Measurements from ENCODE around the gene CTNNBL1. TPM values are rescaled to one million over a fixed set of nuclear protein-coding genes. Genes with fewer than 3 reads are reported as not detected.

CTNNBL1 gene
- total and polyA plus RNA-seq, 2 donors (not counting 1 experiment from before 2014, with no cell fraction given) = 31.3 to 39.0 TPM

- TF ChIP-seq CTCF (conservative IDR thresholded peaks at IDR 0.05 in 1 of 2, IDR thresholded peaks at IDR 0.05 in 1 of 2; ENCODE audit: low read depth in 1 of 2, low read length in 2 of 2) (no peak), EZH2 (IDR thresholded peaks at IDR 0.05; ENCODE audit: low read length, missing control alignments) (no peak)
- H4K20me1 ChIP-seq (ENCODE audit: control insufficient read depth, extremely low read depth, insufficient read depth, low read length) = no peaks in the 10 kb centered on the region
Observed at GRCh38 chr20:37668166-37668565, 25.7 kb upstream of the CTNNBL1 start.

GRCh38 chr20:37669062-37669772 is 24.6 kb upstream of the CTNNBL1 start:
- Histone ChIP-seq H3K4me1 (ENCODE audit: control insufficient read depth, extremely low read depth, insufficient read depth, low read length) (no peaks in the 10 kb centered on the region), H3K4me2 (ENCODE audit: extremely low read depth, insufficient read depth, low read length) (no peak overlapping the region), H3K27ac (ENCODE audit: insufficient read depth, low read length) (no peak overlapping the region), H3K27me3 (ENCODE audit: control insufficient read depth, insufficient read depth, low read length) (peaks cover 22% of the 10 kb centered on the region), H3K9me3 (ENCODE audit: control insufficient read depth, insufficient read depth, low read depth, low read length) (no peaks in the 10 kb centered on the region), H4K20me1 (ENCODE audit: control insufficient read depth, extremely low read depth, insufficient read depth, low read length) (no peaks in the 10 kb centered on the region), H3K79me2 (ENCODE audit: control insufficient read depth, insufficient read depth, low read length) (no peaks in the 10 kb centered on the region), H3K4me3 (replicated peaks in 1 of 4; ENCODE audit: control extremely low read depth in 1 of 4, insufficient read depth in 1 of 4, low read depth in 3 of 4, low read length in 4 of 4) (no peak overlapping the region), H3K36me3 (ENCODE audit: control insufficient read depth, insufficient read depth, low read length) (no peaks in the 10 kb centered on the region), H3K9ac (ENCODE audit: insufficient read depth, low read length) (no peak overlapping the region), H2AFZ (ENCODE audit: low read length) (no peak overlapping the region)
- peak in 1 of 2 donors; percentile 7 for DNase-seq (ENCODE audit: low read depth in 2 of 2)
- TF ChIP-seq CTCF (conservative IDR thresholded peaks at IDR 0.05 in 1 of 2, IDR thresholded peaks at IDR 0.05 in 1 of 2; ENCODE audit: low read depth in 1 of 2, low read length in 2 of 2) (no peak), EZH2 (IDR thresholded peaks at IDR 0.05; ENCODE audit: low read length, missing control alignments) (no peak)

More at GRCh38 chr20:37668166-37668565, 25.7 kb upstream of the CTNNBL1 start:
- H3K36me3 ChIP-seq (ENCODE audit: control insufficient read depth, insufficient read depth, low read length) = no peaks in the 10 kb centered on the region
- H3K27me3 ChIP-seq (ENCODE audit: control insufficient read depth, insufficient read depth, low read length) = peaks cover 20% of the 10 kb centered on the region
- no peak for DNase-seq (ENCODE audit: low read depth in 2 of 2)
- H3K79me2 ChIP-seq (ENCODE audit: control insufficient read depth, insufficient read depth, low read length) = no peaks in the 10 kb centered on the region
- H3K9me3 ChIP-seq (ENCODE audit: control insufficient read depth, insufficient read depth, low read depth, low read length) = no peaks in the 10 kb centered on the region
- no peak overlapping the region for H3K9ac ChIP-seq (ENCODE audit: insufficient read depth, low read length)
- no peaks in the 10 kb centered on the region for H3K4me1 ChIP-seq (ENCODE audit: control insufficient read depth, extremely low read depth, insufficient read depth, low read length)
- H3K27ac ChIP-seq (ENCODE audit: insufficient read depth, low read length) = no peak overlapping the region
- no peak overlapping the region for H2AFZ ChIP-seq (ENCODE audit: low read length)
- no peak overlapping the region for H3K4me2 ChIP-seq (ENCODE audit: extremely low read depth, insufficient read depth, low read length)
- H3K4me3 ChIP-seq (replicated peaks in 1 of 4; ENCODE audit: control extremely low read depth in 1 of 4, insufficient read depth in 1 of 4, low read depth in 3 of 4, low read length in 4 of 4) = no peak overlapping the region

GRCh38 chr20:37669773-37670236 is 24.0 kb upstream of the CTNNBL1 start:
- Histone ChIP-seq H3K36me3 (ENCODE audit: control insufficient read depth, insufficient read depth, low read length) (no peaks in the 10 kb centered on the region), H4K20me1 (ENCODE audit: control insufficient read depth, extremely low read depth, insufficient read depth, low read length) (no peaks in the 10 kb centered on the region), H3K4me2 (ENCODE audit: extremely low read depth, insufficient read depth, low read length) (peak overlapping the region; percentile 26), H3K27me3 (ENCODE audit: control insufficient read depth, insufficient read depth, low read length) (peaks cover 22% of the 10 kb centered on the region), H3K79me2 (ENCODE audit: control insufficient read depth, insufficient read depth, low read length) (no peaks in the 10 kb centered on the region), H3K4me3 (replicated peaks in 1 of 4; ENCODE audit: control extremely low read depth in 1 of 4, insufficient read depth in 1 of 4, low read depth in 3 of 4, low read length in 4 of 4) (peak overlapping the region in 1 of 4 experiments; percentile 41), H3K4me1 (ENCODE audit: control insufficient read depth, extremely low read depth, insufficient read depth, low read length) (no peaks in the 10 kb centered on the region), H2AFZ (ENCODE audit: low read length) (no peak overlapping the region), H3K27ac (ENCODE audit: insufficient read depth, low read length) (no peak overlapping the region), H3K9ac (ENCODE audit: insufficient read depth, low read length) (no peak overlapping the region), H3K9me3 (ENCODE audit: control insufficient read depth, insufficient read depth, low read depth, low read length) (no peaks in the 10 kb centered on the region)
- no peak for DNase-seq (ENCODE audit: low read depth in 2 of 2)
- TF ChIP-seq EZH2 (IDR thresholded peaks at IDR 0.05; ENCODE audit: low read length, missing control alignments) (peak; percentile 56), CTCF (conservative IDR thresholded peaks at IDR 0.05 in 1 of 2, IDR thresholded peaks at IDR 0.05 in 1 of 2; ENCODE audit: low read depth in 1 of 2, low read length in 2 of 2) (no peak)
